Upper lobe of left lung (tissue), 6 donors: ENCODE data around the gene ENOX1. TPM values are rescaled to one million over a fixed set of nuclear protein-coding genes. Genes with fewer than 3 reads are reported as not detected.

ENCODE experiments used
- ATAC-seq, 2 donors: fragments of 200-7000 bp; cut with Tn5 transposase; one replicate each; pipeline ENCODE4 v1.9.1; 2022; ENCODE audit warnings: mild to moderate bottlenecking in 2 of 2, moderate library complexity in 2 of 2; ENCODE audit not compliant: low FRiP score in 2 of 2
- DNase-seq, 2 donors: peaks; one replicate each; pipeline ENCODE4 v3.0.0-alpha.2; 2019 to 2020
- H3K27ac ChIP-seq, 4 donors: fragments of 200-600 bp; sonication (generic); one replicate each; pipeline ENCODE4 v1.5.1; 2016 to 2019
- H3K27me3 ChIP-seq, 4 donors: fragments of 200-600 bp; sonication (generic); one replicate each; pipeline ENCODE4 v1.5.1; 2017 to 2019
- H3K36me3 ChIP-seq, 4 donors: fragments of 200-600 bp; sonication (generic); one replicate each; pipeline ENCODE4 v1.5.1; 2016 to 2019
- H3K4me1 ChIP-seq, 4 donors: fragments of 200-600 bp; sonication (generic); one replicate each; pipeline ENCODE4 v1.5.1; 2018 to 2019
- H3K4me3 ChIP-seq, 4 donors: fragments of 200-600 bp; sonication (generic); one replicate each; pipeline ENCODE4 v1.5.1; 2017 to 2019; ENCODE audit warnings: mild to moderate bottlenecking in 2 of 4, moderate library complexity in 1 of 4
- H3K9me3 ChIP-seq, 4 donors: fragments of 200-600 bp; sonication (generic); one replicate each; pipeline ENCODE4 v1.5.1; 2018 to 2019
- EP300 ChIP-seq, 4 donors: sonication (generic); formaldehyde crosslinking; IDR thresholded peaks; one replicate each; pipeline ENCODE4 v1.5.1; 2017; ENCODE audit warnings: antibody characterized with exemption in 4 of 4, control low read depth in 2 of 4
- POLR2A ChIP-seq, 4 donors: fragments of 450-650 bp; IDR thresholded peaks; one replicate each; pipeline ENCODE4 v1.5.1; 2016 to 2017; ENCODE audit warnings: antibody characterized with exemption in 4 of 4, mild to moderate bottlenecking in 2 of 4
- POLR2AphosphoS5 ChIP-seq, 2 donors: sonication (generic); formaldehyde crosslinking; IDR thresholded peaks; one replicate each; pipeline ENCODE4 v1.5.1; 2017; ENCODE audit warnings: antibody characterized with exemption in 2 of 2
- WGBS, 2 donors: methylation state at CpG; one replicate each; pipeline ENCODE4 v1.1.5; 2017 to 2018; 5-methylcytosine and 5-hydroxymethylcytosine counted together
- total RNA-seq, 6 donors: library from RNA; depleted of rRNA in 4 of 6; stranded (reverse); fragments of >200 nt in 4 of 6; gene quantifications; one replicate each; pipeline versions ENCODE4 v1.1.0 to v1.2.1, GENCODE V29; 2016 to 2021
- TF ChIP-seq, protein P1 (sequence below), 6 experiments: fragments of 450-650 bp in 4 of 6; fragments of 200-600 bp in 2 of 6; sonication (generic) in 2 of 6; IDR thresholded peaks; one replicate each; pipeline ENCODE4 v1.5.1; 2016 to 2019; ENCODE audit warnings: antibody characterized with exemption in 6 of 6
- donor health status: DM: no; HTN: no; CAD: no; lungs with moderate emphysema.
- donor health status: DM: no; HTN: yes; CAD: no; lungs with severe emphysema.

Gene ENOX1
- total RNA-seq, 6 donors from 2014 or later: 0.20 to 1.0 (median 0.46) TPM; not detected in 2

- Histone ChIP-seq H3K4me3 (no peak overlapping the region), H3K27me3 (no peaks in the 10 kb centered on the region), H3K36me3 (no peaks in the 10 kb centered on the region), H3K9me3 (no peaks in the 10 kb centered on the region), H3K27ac (no peak overlapping the region), H3K4me1 (no peaks in the 10 kb centered on the region)
- DNase-seq (no peak), ATAC-seq (no peak)
- TF ChIP-seq POLR2AphosphoS5 (IDR thresholded peaks at IDR 0.05): no peak
- TF ChIP-seq POLR2A (IDR thresholded peaks at IDR 0.05): no peak
- TF ChIP-seq, protein P1, sequence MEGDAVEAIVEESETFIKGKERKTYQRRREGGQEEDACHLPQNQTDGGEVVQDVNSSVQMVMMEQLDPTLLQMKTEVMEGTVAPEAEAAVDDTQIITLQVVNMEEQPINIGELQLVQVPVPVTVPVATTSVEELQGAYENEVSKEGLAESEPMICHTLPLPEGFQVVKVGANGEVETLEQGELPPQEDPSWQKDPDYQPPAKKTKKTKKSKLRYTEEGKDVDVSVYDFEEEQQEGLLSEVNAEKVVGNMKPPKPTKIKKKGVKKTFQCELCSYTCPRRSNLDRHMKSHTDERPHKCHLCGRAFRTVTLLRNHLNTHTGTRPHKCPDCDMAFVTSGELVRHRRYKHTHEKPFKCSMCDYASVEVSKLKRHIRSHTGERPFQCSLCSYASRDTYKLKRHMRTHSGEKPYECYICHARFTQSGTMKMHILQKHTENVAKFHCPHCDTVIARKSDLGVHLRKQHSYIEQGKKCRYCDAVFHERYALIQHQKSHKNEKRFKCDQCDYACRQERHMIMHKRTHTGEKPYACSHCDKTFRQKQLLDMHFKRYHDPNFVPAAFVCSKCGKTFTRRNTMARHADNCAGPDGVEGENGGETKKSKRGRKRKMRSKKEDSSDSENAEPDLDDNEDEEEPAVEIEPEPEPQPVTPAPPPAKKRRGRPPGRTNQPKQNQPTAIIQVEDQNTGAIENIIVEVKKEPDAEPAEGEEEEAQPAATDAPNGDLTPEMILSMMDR (IDR thresholded peaks at IDR 0.05): no peak
Observed at GRCh38 chr13:43731296-43731695, 55.5 kb downstream of the ENOX1 start.

DNA sequence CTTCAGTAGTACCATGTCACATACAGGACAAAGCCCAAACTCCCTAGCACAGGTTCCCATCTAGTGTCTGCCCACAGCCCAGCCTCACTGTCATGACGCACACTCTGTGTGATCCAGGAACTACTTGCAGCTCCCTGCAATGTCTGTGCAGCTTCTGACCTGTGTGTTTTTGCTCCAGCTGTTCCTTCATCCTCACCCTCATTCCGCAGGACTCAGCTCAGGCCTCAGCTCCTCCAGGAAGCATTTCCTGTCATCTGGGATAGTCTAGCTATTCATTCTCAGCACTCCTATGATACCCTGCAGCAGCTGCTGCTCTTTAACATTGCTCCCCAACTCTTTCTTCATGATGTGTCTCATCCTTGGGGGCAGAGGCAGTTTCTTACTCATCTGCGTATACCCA lies 56.1 kb downstream of the ENOX1 start:
- 63 to 94% methylated on average over 3 of the region's 3 CpGs for WGBS, 2 donors
- H3K4me3 ChIP-seq: no peak overlapping the region
- no peak for DNase-seq
- ATAC-seq: no peak
- H3K27me3 ChIP-seq: no peaks in the 10 kb centered on the region
- no peaks in the 10 kb centered on the region for H3K4me1 ChIP-seq
- H3K9me3 ChIP-seq: no peaks in the 10 kb centered on the region
- no peak overlapping the region for H3K27ac ChIP-seq
- H3K36me3 ChIP-seq: no peaks in the 10 kb centered on the region
- TF ChIP-seq, protein P1 (IDR thresholded peaks at IDR 0.05): no peak
- no peak for TF ChIP-seq EP300 (IDR thresholded peaks at IDR 0.05)
- no peak for TF ChIP-seq POLR2A (IDR thresholded peaks at IDR 0.05)
- TF ChIP-seq POLR2AphosphoS5 (IDR thresholded peaks at IDR 0.05): no peak

- no peak for TF ChIP-seq POLR2A (IDR thresholded peaks at IDR 0.05)
- H3K36me3 ChIP-seq: no peaks in the 10 kb centered on the region
- H3K4me1 ChIP-seq: no peaks in the 10 kb centered on the region
- H3K27ac ChIP-seq: no peak overlapping the region
- no peak for DNase-seq
- WGBS, 2 donors: 74 to 80% methylated on average over 1 of the region's 1 CpG
- no peaks in the 10 kb centered on the region for H3K27me3 ChIP-seq
- no peak for ATAC-seq
- H3K9me3 ChIP-seq: no peaks in the 10 kb centered on the region
- no peak overlapping the region for H3K4me3 ChIP-seq
Observed at GRCh38 chr13:43728421-43728820, 58.4 kb downstream of the ENOX1 start.

DNA sequence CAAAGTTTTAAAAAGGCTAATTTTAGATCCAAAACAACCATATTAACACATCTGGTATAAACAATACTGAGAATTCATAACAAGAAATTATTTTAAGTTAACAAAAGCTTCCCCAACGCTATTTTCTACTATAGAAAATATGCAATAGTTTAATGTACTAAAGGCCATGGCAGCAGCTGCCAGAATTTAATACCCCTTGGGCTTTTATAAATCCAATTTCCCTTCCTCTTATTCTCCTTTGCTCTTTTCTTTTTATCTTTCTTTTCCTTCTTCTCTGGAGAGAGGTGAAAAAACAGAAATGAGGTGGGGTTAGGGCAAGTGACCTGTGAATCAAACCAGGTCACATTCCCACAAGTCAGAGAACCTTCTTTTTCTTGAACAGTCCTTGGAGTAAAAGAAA lies 58.9 kb downstream of the ENOX1 start:
- H3K4me3 ChIP-seq: no peak overlapping the region
- ATAC-seq: no peak
- no peaks in the 10 kb centered on the region for H3K4me1 ChIP-seq
- H3K27ac ChIP-seq: no peak overlapping the region
- no peaks in the 10 kb centered on the region for H3K36me3 ChIP-seq
- no peaks in the 10 kb centered on the region for H3K27me3 ChIP-seq
- WGBS, 2 donors: 55 to 56% methylated on average over 1 of the region's 1 CpG
- no peak for DNase-seq
- H3K9me3 ChIP-seq: no peaks in the 10 kb centered on the region
- TF ChIP-seq POLR2AphosphoS5 (IDR thresholded peaks at IDR 0.05) (no peak), EP300 (IDR thresholded peaks at IDR 0.05) (no peak), POLR2A (IDR thresholded peaks at IDR 0.05) (no peak)
- TF ChIP-seq, protein P1 (IDR thresholded peaks at IDR 0.05): no peak

DNA sequence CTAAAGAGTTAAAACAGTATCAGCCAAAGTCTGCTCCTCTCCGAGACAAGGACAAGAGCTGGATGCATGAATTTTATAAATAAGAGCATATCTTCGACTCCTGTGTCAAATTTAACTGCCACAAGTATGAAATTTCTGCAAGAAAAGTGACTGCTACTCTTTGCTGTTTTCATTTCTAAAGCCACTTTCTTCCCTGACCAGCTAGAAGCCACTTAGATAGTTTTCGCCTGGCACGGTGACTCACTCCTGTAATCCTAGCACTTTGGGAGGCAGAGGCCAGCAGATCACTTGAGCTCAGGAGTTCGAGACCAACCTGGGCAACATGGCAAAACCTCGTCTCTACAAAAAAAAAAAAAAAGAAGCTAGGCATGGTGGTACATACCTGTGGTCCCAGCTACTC lies 61.3 kb downstream of the ENOX1 start:
- Histone ChIP-seq H3K27ac (no peak overlapping the region), H3K4me3 (no peak overlapping the region), H3K27me3 (no peaks in the 10 kb centered on the region), H3K36me3 (no peaks in the 10 kb centered on the region), H3K4me1 (no peaks in the 10 kb centered on the region), H3K9me3 (no peaks in the 10 kb centered on the region)
- TF ChIP-seq POLR2A (IDR thresholded peaks at IDR 0.05) (no peak), EP300 (IDR thresholded peaks at IDR 0.05) (no peak), POLR2AphosphoS5 (IDR thresholded peaks at IDR 0.05) (no peak)
- TF ChIP-seq, protein P1 (IDR thresholded peaks at IDR 0.05): no peak
- no peak for ATAC-seq
- DNase-seq: no peak
- 79 to 80% methylated on average over 6 of the region's 6 CpGs for WGBS, 2 donors
